Suprapubic skin (tissue), 3 donors: ENCODE data around the gene RUNX1.

Experiments used
- EP300 ChIP-seq: sonication (generic); formaldehyde crosslinking; IDR thresholded peaks from one replicate; pipeline ENCODE4 v1.6.1; 2017; ENCODE audit warnings: antibody characterized with exemption
- POLR2A ChIP-seq, 2 donors: fragments of 450-650 bp; IDR thresholded peaks; one replicate each; pipeline ENCODE4 v1.6.1; 2017; ENCODE audit warnings: antibody characterized with exemption in 2 of 2, mild to moderate bottlenecking in 2 of 2, moderate library complexity in 2 of 2
- TF ChIP-seq, protein P1 (sequence below), 2 donors: fragments of 200-600 bp in 1 of 2; fragments of 450-650 bp in 1 of 2; sonication (generic) in 1 of 2; IDR thresholded peaks; one replicate each; pipeline ENCODE4 v1.5.1; 2016 to 2019; ENCODE audit warnings: antibody characterized with exemption in 2 of 2, mild to moderate bottlenecking in 1 of 2, moderate library complexity in 1 of 2

DNA sequence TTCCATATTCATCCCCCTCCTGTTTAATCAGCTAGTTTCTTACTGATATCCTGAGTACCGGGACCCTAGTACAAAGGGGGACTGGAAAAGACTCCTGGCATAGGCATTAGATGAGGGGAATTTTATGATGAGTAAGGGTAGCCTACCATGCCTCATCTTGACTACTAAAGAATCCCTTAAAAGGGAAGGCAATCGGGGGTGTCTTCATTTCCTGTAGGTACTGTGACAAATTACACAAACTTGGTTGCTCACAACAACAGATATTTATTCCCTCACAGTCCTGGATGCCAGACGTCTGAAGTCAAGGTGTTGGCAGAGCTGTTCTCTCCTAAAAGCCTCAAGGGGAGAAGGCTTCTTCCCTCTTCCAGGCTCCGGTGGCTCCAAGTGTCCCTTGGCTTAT lies 28.9 kb upstream of the RUNX1 start:
- TF ChIP-seq EP300 (no peak), POLR2A (IDR thresholded peaks at IDR 0.05) (no peak)
- TF ChIP-seq, protein P1, sequence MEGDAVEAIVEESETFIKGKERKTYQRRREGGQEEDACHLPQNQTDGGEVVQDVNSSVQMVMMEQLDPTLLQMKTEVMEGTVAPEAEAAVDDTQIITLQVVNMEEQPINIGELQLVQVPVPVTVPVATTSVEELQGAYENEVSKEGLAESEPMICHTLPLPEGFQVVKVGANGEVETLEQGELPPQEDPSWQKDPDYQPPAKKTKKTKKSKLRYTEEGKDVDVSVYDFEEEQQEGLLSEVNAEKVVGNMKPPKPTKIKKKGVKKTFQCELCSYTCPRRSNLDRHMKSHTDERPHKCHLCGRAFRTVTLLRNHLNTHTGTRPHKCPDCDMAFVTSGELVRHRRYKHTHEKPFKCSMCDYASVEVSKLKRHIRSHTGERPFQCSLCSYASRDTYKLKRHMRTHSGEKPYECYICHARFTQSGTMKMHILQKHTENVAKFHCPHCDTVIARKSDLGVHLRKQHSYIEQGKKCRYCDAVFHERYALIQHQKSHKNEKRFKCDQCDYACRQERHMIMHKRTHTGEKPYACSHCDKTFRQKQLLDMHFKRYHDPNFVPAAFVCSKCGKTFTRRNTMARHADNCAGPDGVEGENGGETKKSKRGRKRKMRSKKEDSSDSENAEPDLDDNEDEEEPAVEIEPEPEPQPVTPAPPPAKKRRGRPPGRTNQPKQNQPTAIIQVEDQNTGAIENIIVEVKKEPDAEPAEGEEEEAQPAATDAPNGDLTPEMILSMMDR (IDR thresholded peaks at IDR 0.05), result no peak
